Stimulated activated CD4-positive, alpha-beta T cell treated with anti-CD3 and anti-CD28 coated beads, Interleukin-4, amount 100 ng/mL, for 4 hours (primary cell): ENCODE results near the gene TFPI.
"Not testable (repeated sequence)": the region's sequence is repeated elsewhere in the genome, so short reads cannot be mapped to it uniquely, and the experiment has no call there.

ENCODE experiments used
- DNase-seq, 2 experiments: peaks; one replicate each; pipeline ENCODE4 v3.0.0-alpha.2; 2020

The TFPI gene

DNA sequence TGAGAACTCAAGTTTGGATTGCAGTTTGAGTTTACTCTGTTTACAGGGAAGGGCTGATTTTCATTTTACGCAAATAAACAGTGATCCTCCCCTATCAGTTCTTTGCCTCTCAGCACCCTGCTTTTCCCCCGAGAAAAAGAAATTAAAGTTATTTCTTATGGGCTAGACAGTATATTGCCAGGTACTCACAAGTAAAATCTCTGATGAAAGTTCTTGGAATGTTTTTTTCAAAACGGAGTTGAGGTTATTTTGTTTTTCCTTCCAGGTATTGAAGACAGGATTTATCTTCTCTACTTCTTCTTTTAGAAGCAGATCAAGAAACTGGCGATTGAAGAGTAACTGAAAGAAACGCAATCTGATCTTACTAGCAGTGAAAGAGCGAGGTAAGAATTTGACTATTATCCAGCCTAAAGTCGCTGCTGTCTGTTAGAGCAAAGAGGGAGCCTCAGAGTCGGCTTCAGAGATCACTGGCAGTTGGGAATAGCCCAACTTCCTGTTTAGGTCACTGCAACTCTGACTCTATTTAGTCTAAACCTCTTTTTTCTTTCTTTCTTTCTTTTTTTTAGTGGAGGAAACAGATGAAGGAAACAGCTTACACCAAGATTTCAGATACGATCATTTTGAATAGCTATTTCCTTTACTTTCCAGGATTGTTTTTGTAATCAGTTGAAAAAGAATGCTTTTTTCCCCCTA, at the start of gene TFPI:
Gene TFPI, minus strand, starts transcription at position 425 of the 693 bp plus-strand sequence. CDS start 50,667 bp downstream, outside the sequence.
- no peak for DNase-seq

GRCh38 chr2:187594801-187595200, 40.6 kb upstream of the TFPI start:
- no peak for DNase-seq

DNA sequence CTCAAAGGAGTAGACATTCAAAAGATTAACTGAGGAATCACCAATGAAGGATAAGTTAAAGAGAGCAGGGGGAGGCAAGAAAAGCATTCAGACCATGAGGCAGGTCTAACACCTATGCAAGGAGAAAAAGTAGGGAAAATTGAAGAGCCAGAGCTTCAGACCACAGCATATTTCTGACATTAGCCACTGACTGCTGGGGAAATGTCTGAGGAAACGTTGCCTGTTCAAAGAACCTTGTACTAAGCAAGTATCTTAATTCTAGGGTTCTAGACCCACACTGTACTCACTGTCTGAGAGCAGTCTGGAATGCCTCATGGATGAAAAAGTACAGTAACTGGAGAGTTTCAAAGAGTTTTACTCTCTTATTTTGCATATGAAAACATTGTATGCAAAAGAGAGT, 39.5 kb upstream of the TFPI start:
- no peak for DNase-seq

DNA sequence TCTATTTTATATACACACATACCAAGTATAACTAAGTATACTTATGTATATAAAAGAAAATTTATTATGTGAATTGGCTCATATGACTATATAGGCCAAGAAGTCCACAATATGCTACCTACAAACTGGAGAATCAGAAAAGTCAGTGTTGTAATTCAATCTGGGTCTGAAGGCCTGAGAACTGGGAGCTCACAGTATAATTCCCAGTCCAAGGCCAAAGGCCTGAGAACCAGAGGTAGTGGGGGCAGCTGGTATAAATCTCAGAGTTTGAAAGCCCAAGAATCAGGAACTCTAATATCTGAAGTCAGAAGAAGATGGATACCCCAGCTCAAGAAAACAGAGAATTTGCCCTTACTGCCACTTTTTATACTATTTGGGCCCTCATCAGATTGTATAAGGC, 38.9 kb upstream of the TFPI start:
- DNase-seq, result no peak

DNA sequence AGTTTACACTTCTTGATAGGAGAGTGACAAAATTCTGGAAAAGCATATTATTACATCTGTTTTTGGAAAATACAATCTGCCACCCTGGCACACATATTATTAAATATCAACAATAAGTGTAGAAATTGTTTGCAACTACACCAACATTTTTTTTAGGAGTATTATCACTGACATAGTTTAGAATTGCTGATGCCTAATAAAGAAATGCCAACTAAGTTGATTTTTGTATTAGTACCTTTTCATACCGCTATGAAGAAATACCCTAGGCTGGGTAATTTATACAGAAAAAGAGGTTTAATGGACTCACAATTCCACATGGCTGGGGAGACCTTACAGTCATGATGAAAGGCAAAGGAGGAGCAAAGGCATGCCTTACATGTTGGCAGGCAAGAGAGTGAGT, 35.9 kb upstream of the TFPI start:
- DNase-seq, result no peak

DNA sequence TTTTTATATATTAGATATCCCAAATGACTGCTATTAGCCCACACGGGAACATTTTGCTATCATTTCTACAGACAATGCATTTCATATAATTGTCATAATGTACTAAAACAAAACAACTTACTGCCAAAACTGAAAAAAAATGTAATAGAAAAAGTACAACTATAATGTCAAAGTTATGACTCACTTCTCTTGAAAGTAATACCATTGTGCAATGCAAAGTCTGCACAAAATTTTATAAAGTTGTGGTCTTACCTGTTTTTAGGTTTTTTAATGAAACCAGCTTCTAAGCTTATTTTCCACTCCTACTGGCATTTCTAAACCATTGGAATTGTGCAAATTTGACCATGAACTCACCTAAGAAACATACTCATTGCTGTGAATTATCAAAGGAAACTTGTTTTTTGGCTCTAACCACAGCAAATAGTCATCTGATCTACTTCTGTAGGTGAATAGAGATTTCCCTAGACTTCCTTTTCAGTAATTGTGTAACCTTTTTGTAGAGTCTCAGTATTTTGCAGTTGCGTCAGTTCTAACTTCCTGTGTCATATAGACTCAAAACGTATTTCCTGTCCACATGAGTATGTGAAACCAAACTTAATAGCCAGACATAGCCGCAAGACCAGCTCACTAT, 31.9 kb upstream of the TFPI start:
- no peak for DNase-seq

DNA sequence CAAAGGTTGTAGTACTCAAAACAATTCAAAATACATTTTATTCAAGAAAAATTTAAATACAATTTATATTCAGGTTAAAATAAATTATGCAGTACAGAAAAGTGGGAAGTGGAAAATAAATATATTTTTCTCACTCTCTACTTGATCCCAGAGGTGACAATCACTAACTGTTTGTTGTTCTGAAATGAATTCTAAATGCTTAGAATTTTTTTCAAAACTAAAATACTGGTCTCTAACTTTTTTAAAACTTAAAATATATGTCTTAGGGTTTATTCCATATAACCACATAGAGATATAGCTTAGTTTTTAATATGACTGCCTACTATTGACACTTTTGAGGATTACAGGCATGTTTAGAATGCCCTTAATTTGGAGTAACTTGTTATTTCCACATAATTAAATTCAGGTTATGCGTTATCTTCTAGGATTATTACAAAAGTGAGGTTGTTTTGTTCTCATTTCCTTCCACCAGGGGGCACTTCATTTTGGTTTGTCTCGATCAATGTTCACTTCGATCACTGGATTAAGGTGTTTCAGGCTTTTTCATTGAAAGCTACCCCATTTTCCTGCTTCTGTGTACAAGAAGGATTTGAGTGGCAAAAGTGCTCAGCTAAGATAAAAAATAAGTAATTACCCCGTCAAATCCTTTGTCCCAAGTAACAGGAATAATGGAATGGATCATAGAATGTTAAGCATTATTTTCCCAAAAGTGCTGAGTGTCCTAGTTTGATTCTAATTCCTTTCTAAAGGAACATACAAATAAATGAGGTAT, 27.1 kb upstream of the TFPI start:
- DNase-seq, result no peak

GRCh38 chr2:187580462-187581124, 26.4 kb upstream of the TFPI start:
- DNase-seq, result no peak

DNA sequence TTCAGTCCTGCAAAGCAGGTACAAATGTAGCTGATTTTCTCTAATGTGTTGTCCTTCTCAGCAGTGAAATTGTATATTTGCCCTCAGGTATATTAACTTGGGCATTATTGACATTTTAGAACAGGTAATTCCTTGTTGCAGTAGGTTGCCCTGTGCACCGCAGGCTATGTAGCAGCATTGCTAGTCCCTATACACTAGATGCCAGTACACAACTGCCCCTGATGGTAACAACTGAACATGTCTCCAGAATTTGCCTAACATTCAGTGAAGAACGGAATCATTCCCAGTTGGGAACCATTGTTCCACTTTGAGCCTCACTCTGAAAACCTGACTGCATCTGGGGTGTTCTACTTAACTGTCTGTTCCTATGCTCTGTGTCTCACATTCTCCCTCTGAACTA, 23.1 kb upstream of the TFPI start:
- no peak for DNase-seq

GRCh38 chr2:187576906-187577305, 22.7 kb upstream of the TFPI start:
- DNase-seq, result no peak

DNA sequence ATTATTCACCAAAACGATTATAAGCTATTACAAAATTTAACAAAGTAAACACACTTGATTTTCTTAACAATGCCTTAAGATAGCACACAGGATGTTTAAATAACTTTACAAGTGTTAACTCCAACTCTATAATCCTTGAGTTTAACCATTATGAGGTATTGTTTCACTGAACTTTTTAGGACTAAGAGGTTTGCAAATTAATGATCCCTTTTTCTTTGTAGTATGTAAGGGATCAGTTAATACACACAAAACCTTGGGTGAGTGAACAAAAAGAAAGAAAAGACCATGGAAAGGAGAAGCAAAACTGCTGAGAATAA, 21.5 kb upstream of the TFPI start:
- DNase-seq, result no peak

DNA sequence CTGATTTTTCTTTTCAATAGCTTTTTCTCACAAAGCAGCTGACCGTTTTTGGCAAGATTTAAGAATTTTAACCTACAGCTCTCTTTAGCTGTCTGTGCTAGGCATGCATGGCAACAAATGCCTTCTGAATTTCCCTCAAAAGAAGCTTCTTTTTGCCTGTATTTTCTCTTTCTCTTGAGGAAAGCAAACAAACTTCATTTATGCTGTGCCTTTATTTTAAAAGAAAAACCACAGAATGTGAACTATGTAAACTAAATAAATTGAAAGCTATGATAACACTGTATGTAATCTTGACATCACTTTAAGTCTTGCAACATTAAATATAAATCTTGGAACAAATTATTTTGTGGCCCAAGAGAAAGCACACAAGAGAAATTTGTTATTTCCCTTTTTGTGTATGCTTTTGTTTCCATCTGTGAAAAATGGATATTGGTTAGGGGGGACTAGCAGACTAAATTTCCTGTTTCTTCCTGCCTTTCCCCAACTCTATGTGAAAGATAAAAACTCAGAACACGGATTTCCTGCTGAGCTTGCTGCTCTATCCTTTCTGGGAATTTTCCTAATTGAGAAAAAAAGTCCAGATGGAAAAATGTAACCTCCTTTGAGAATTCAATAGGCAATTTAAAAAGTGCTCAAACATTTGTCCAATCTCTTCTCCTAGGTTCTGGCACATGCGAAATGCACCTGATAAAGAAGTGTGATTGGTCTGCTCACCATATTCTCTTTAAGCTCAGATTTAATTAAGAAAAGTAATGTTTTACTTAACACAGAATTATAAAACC, 20.9 kb upstream of the TFPI start:
- DNase-seq, result no peak

GRCh38 chr2:187573722-187574121, 19.5 kb upstream of the TFPI start:
- DNase-seq, result no peak

GRCh38 chr2:187571996-187572395, 17.8 kb upstream of the TFPI start:
- DNase-seq, result not testable (repeated sequence)

DNA sequence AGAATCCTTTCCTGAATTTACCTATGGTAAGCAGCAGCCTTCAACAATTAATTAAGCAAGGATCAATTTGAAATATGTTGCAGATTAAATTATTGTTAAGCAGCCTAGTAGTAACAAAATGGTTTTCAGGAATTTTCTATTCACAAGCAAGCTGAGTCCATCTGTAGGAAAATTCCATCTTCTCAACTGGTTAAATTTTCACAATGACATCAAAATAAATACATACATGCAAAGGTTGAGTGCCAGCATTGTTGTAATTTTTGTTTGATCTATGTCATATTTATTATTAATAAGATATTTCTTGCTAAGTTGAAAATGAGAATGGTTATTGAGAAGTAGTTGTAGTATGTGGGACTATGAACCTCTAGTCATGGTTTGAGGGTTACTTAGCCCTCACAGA, 15.3 kb upstream of the TFPI start:
- DNase-seq, result no peak

DNA sequence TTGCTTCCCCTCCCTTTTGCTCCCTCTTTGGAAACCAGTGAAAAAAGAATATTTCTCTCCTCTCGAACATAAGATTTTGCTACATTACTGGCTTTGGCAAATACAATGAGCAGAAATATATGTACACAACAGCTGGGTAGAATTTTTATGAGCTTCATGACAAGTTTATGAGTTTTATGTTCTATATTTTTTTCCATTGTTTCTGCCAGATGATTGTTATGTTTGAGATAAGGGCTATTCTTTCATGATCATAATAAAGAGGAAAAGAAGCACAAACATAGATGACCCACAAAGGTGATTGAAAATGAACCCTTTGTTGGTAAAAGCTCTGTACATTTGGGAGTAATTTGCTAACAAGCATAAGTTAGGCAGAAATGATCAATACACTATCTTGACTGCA, 14.8 kb upstream of the TFPI start:
- DNase-seq, result no peak

GRCh38 chr2:187567126-187567525, 12.9 kb upstream of the TFPI start:
- DNase-seq, result no peak

DNA sequence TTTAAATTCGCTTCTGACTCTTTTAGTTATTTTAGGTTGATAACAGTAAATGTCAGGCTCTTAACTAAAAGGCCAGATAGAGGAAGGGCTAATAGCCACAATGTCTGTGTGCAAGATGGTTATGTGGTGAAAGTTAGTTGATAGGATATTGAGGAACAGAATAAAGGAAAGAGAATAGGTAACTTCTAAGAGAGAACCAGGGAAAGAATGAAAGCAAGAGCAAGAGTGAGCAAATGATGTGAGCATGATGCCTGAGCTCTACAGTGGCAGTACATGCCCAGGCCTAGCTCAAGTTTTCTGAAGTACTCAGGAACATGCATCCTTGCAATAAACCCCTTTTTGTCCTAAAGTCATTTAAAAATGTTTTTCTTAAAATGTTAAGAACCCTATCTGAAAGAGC, 12.5 kb upstream of the TFPI start:
- DNase-seq, result no peak

DNA sequence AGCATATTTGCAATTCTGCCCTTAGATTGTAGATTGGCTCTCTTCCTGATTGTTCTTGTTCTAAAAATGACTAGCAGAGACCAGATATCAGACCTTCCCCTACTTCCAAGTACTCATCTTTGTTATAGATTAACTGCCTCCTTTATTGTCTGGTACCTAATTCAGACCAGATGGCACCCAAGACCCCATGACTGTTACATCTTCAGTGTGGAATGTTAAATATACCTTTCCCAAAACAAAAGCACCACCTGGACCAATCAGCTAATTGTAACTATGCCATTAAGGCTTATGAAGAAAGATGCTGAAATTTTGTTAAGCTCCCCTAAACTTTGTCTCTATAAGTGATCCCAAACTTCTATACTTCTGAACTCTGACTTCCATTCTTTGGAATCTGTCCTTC, 12.0 kb upstream of the TFPI start:
- no peak for DNase-seq

DNA sequence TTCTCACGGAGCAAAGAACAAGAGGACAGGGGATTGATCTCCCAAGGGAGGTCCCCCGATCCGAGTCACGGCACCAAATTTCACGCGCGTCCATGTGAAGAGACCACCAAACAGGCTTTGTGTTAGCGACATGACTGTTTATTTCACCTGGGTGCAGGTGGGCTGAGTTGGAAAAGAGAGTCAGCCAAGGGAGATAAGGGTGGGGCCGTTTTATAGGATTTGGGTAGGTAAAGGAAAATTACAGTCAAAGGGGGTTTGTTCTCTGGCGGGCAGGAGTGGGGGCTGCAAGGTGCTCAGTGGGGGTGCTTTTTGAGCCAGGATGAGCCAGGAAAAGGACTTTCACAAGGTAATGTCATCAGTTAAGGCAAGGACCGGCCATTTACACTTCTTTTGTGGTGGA, 11.4 kb upstream of the TFPI start:
- not testable (repeated sequence) for DNase-seq

DNA sequence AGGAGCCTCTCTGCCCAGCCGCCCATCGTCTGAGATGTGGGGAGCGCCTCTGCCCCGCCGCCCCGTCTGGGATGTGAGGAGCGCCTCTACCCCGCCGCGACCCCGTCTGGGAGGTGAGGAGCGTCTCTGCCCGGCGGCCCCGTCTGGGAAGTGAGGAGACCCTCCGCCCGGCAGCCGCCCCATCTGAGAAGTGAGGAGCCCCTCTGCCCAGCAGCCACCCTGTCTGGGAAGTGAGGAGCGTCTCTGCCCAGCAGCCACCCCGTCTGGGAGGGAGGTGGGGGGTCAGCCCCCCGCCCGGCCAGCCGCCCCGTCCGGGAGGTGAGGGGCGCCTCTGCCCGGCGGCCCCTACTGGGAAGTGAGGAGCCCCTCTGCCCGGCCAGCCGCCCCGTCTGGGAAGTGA, 2.3 kb upstream of the TFPI start:
- DNase-seq, result not testable (repeated sequence)

DNA sequence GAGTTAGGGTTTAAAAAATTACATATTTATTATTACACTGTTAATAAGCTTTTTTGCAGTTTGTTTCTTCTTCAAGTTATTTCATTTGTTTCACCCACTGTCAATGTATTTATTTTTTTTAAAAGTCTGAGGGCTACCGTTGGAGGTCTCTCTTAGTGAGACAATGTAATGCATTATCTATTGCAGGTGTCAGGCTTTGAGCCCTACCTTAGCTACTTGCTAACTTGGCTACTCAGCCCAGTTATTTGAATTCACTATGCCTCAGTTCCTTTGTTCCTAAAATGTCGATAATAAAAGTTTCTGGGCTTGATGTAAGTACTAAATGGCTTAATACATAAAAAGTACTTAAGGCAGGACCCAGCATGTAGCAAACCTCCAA, 458 bp upstream of the TFPI start:
- no peak for DNase-seq
